Activated T-cell treated with anti-CD3 and anti-CD28 coated beads, Interleukin-2, amount 50 U/mL, for 24 hours (primary cell): ENCODE measurements around the gene RBCK1.
A peak's percentile ranks its signal among the peaks of the same experiment; 100 is the strongest.

Source experiments
- DNase-seq: peaks from one replicate; pipeline ENCODE4 v3.0.0-alpha.2; 2020
- H3K27ac Mint-ChIP-seq: 2 replicates; pipeline ENCODE4 v1.8.0; 2020; ENCODE audit warnings: mild to moderate bottlenecking, mixed read lengths
- H3K27me3 Mint-ChIP-seq: 2 replicates; pipeline ENCODE4 v1.8.0; 2020; ENCODE audit warnings: mixed read lengths
- H3K36me3 Mint-ChIP-seq: 2 replicates; pipeline ENCODE4 v1.8.0; 2020; ENCODE audit warnings: low read depth, mixed read lengths
- H3K4me1 Mint-ChIP-seq: 2 replicates; pipeline ENCODE4 v1.8.0; 2020; ENCODE audit warnings: low read depth, mixed read lengths
- H3K4me3 Mint-ChIP-seq: 2 replicates; pipeline ENCODE4 v1.8.0; 2020; ENCODE audit warnings: mild to moderate bottlenecking, moderate library complexity, mixed read lengths
- H3K9me3 Mint-ChIP-seq: 2 replicates; pipeline ENCODE4 v1.8.0; 2020; ENCODE audit warnings: mixed read lengths

The RBCK1 gene

GRCh38 chr20:400454-401275 is 7.4 kb upstream of the RBCK1 start:
- DNase-seq = no peak
- no peak overlapping the region for H3K27ac Mint-ChIP-seq

GRCh38 chr20:401682-402495 is 6.2 kb upstream of the RBCK1 start:
- Mint-ChIP-seq H3K27ac (peak overlapping the region; percentile 19), H3K9me3 (no peaks in the 10 kb centered on the region), H3K27me3 (no peaks in the 10 kb centered on the region), H3K4me1 (peaks cover 15% of the 10 kb centered on the region), H3K4me3 (no peak overlapping the region), H3K36me3 (peaks cover 17% of the 10 kb centered on the region)
- no peak for DNase-seq

More at GRCh38 chr20:400454-401275, 7.4 kb upstream of the RBCK1 start:
- H3K9me3 Mint-ChIP-seq = no peaks in the 10 kb centered on the region
- H3K4me1 Mint-ChIP-seq = peaks cover 12% of the 10 kb centered on the region
- no peaks in the 10 kb centered on the region for H3K27me3 Mint-ChIP-seq
- H3K36me3 Mint-ChIP-seq = peaks cover 29% of the 10 kb centered on the region
- H3K4me3 Mint-ChIP-seq = no peak overlapping the region

GRCh38 chr20:402496-402885 is 5.6 kb upstream of the RBCK1 start:
- Mint-ChIP-seq H3K27me3 (no peaks in the 10 kb centered on the region), H3K4me3 (no peak overlapping the region), H3K36me3 (peaks cover 11% of the 10 kb centered on the region), H3K4me1 (peaks cover 21% of the 10 kb centered on the region), H3K9me3 (no peaks in the 10 kb centered on the region), H3K27ac (no peak overlapping the region)
- no peak for DNase-seq

GRCh38 chr20:402898-403581 is 5.1 kb upstream of the RBCK1 start:
- Mint-ChIP-seq H3K27me3 (no peaks in the 10 kb centered on the region), H3K36me3 (peaks cover 5% of the 10 kb centered on the region), H3K4me1 (peaks cover 21% of the 10 kb centered on the region), H3K27ac (no peak overlapping the region), H3K9me3 (no peaks in the 10 kb centered on the region), H3K4me3 (no peak overlapping the region)
- no peak for DNase-seq

- peaks cover 2% of the 10 kb centered on the region for H3K36me3 Mint-ChIP-seq
- H3K4me1 Mint-ChIP-seq = peaks cover 21% of the 10 kb centered on the region
- H3K27ac Mint-ChIP-seq = no peak overlapping the region
- H3K27me3 Mint-ChIP-seq = no peaks in the 10 kb centered on the region
- H3K4me3 Mint-ChIP-seq = no peak overlapping the region
- DNase-seq = no peak
- H3K9me3 Mint-ChIP-seq = no peaks in the 10 kb centered on the region
These were observed 4.5 kb upstream of the RBCK1 start for GRCh38 chr20:403582-403957.

- H3K27ac Mint-ChIP-seq = no peak overlapping the region
- peaks cover 4% of the 10 kb centered on the region for H3K36me3 Mint-ChIP-seq
- H3K27me3 Mint-ChIP-seq = no peaks in the 10 kb centered on the region
- no peak overlapping the region for H3K4me3 Mint-ChIP-seq
- H3K9me3 Mint-ChIP-seq = no peaks in the 10 kb centered on the region
- peaks cover 22% of the 10 kb centered on the region for H3K4me1 Mint-ChIP-seq
- DNase-seq = no peak
These were observed 4.0 kb upstream of the RBCK1 start for GRCh38 chr20:404088-404487.

- Mint-ChIP-seq H3K9me3 (no peaks in the 10 kb centered on the region), H3K36me3 (peaks cover 27% of the 10 kb centered on the region), H3K27ac (peak overlapping the region; percentile 89), H3K4me1 (peaks cover 42% of the 10 kb centered on the region), H3K27me3 (no peaks in the 10 kb centered on the region), H3K4me3 (peak overlapping the region; percentile 75)
- DNase-seq = no peak
These were observed 1.6 kb upstream of the RBCK1 start for GRCh38 chr20:406200-407132.

GRCh38 chr20:407133-407952 is 756 bp upstream of the RBCK1 start:
- peak overlapping the region; percentile 75 for H3K4me3 Mint-ChIP-seq
- peaks cover 41% of the 10 kb centered on the region for H3K4me1 Mint-ChIP-seq
- no peaks in the 10 kb centered on the region for H3K9me3 Mint-ChIP-seq
- H3K27me3 Mint-ChIP-seq = no peaks in the 10 kb centered on the region
- H3K36me3 Mint-ChIP-seq = peaks cover 36% of the 10 kb centered on the region
- H3K27ac Mint-ChIP-seq = peak overlapping the region; percentile 89
- DNase-seq = peak; percentile 80

GRCh38 chr20:408843-409696 is 971 bp downstream of the RBCK1 start:
- H3K36me3 Mint-ChIP-seq = peaks cover 54% of the 10 kb centered on the region

GRCh38 chr20:409697-410559 is 1.8 kb downstream of the RBCK1 start:
- peak overlapping the region; percentile 96 for H3K4me3 Mint-ChIP-seq
- no peaks in the 10 kb centered on the region for H3K27me3 Mint-ChIP-seq
- no peaks in the 10 kb centered on the region for H3K9me3 Mint-ChIP-seq
- no peak for DNase-seq
- H3K36me3 Mint-ChIP-seq = peaks cover 58% of the 10 kb centered on the region
- H3K27ac Mint-ChIP-seq = peak overlapping the region; percentile 96
- H3K4me1 Mint-ChIP-seq = peaks cover 56% of the 10 kb centered on the region

More at GRCh38 chr20:408843-409696, 971 bp downstream of the RBCK1 start:
- H3K27ac Mint-ChIP-seq = peak overlapping the region; percentile 96
- no peaks in the 10 kb centered on the region for H3K9me3 Mint-ChIP-seq
- H3K4me1 Mint-ChIP-seq = peaks cover 54% of the 10 kb centered on the region
- H3K27me3 Mint-ChIP-seq = no peaks in the 10 kb centered on the region
- H3K4me3 Mint-ChIP-seq = peak overlapping the region; percentile 96
- no peak for DNase-seq

- no peak for DNase-seq
- Mint-ChIP-seq H3K27ac (no peak overlapping the region), H3K27me3 (no peaks in the 10 kb centered on the region), H3K4me3 (no peak overlapping the region), H3K9me3 (no peaks in the 10 kb centered on the region), H3K4me1 (peaks cover 64% of the 10 kb centered on the region), H3K36me3 (peaks cover 77% of the 10 kb centered on the region)
These were observed 4.0 kb downstream of the RBCK1 start for GRCh38 chr20:412081-412480.

- Mint-ChIP-seq H3K9me3 (no peaks in the 10 kb centered on the region), H3K4me3 (no peak overlapping the region), H3K27me3 (no peaks in the 10 kb centered on the region), H3K27ac (peak overlapping the region; percentile 39), H3K36me3 (peaks cover 89% of the 10 kb centered on the region), H3K4me1 (peaks cover 61% of the 10 kb centered on the region)
- no peak for DNase-seq
These were observed 6.1 kb downstream of the RBCK1 start for GRCh38 chr20:414161-414560.
